Measurements from ENCODE around the gene OR2AG2.

OR2AG2 gene

GRCh38 chr11:6727971-6728760 is 43.6 kb downstream of the OR2AG2 start:
- TF ChIP-seq GATA2 (IDR thresholded peaks at IDR 0.05; ENCODE audit: low read depth, low read length) (no peak), GATA3 (IDR thresholded peaks at IDR 0.05; ENCODE audit: low read depth, low read length) (no peak)

- TF ChIP-seq GATA2 (IDR thresholded peaks at IDR 0.05; ENCODE audit: low read depth, low read length) (no peak), GATA3 (IDR thresholded peaks at IDR 0.05; ENCODE audit: low read depth, low read length) (no peak)
Observed at GRCh38 chr11:6725386-6725896, 46.3 kb downstream of the OR2AG2 start.

- TF ChIP-seq GATA2 (IDR thresholded peaks at IDR 0.05; ENCODE audit: low read depth, low read length) (no peak), GATA3 (IDR thresholded peaks at IDR 0.05; ENCODE audit: low read depth, low read length) (no peak)
Observed at GRCh38 chr11:6724013-6724412, 47.8 kb downstream of the OR2AG2 start.

GRCh38 chr11:6721343-6721742 is 50.4 kb downstream of the OR2AG2 start:
- no peak for TF ChIP-seq GATA2 (IDR thresholded peaks at IDR 0.05; ENCODE audit: low read depth, low read length)
- no peak for TF ChIP-seq GATA3 (IDR thresholded peaks at IDR 0.05; ENCODE audit: low read depth, low read length)

GRCh38 chr11:6719576-6719975 is 52.2 kb downstream of the OR2AG2 start:
- TF ChIP-seq GATA3 (IDR thresholded peaks at IDR 0.05; ENCODE audit: low read depth, low read length) (no peak), GATA2 (IDR thresholded peaks at IDR 0.05; ENCODE audit: low read depth, low read length) (no peak)

- TF ChIP-seq GATA2 (IDR thresholded peaks at IDR 0.05; ENCODE audit: low read depth, low read length) (no peak), GATA3 (IDR thresholded peaks at IDR 0.05; ENCODE audit: low read depth, low read length) (no peak)
Observed at GRCh38 chr11:6717426-6717825, 54.4 kb downstream of the OR2AG2 start.
